ENCODE measurements around the gene MUC12.
"Not testable (repeated sequence)": the region's sequence is repeated elsewhere in the genome, so short reads cannot be mapped to it uniquely, and the experiment has no call there.

MUC12 gene

DNA sequence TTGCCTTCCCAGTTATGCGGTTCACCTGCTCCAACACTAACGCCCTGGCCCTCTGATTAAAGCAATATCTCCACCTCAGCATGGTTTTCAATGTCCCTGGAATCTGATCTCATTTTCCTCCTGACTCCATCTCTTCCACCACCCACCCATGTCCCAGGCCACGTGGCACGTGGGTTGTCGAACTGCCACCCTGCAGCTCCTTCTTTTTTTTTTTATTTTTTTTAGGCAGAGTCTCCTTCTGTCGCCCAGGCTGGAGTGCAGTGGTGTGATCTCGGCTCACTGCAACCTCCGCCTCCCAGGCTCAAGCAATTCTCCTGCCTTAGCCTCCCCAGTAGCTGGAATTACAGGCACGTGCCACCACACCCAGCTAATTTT is 94.8 kb downstream of the MUC12 start:
- not testable (repeated sequence) for DNase-seq (ENCODE audit: low read depth in 2 of 3, low spot score in 2 of 3)

DNA sequence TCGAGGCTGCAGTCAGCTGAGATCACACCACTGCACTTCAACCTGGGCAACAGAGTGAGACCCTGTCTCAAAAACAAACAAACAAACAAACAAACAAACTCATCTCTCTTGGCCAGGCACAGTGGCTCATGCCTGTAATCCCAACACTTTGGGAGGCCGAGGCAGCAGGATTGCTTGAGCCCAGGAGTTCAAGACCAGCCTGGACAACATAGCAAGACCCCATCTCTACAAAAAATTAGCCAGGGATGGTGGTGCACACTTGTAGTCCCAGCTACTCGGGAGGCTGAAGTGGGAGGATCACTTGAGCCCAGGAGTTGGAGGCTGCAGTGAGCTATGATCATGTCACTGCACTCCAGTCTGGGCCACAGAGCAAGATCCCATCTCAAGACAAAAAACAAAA is 95.8 kb downstream of the MUC12 start:
- not testable (repeated sequence) for DNase-seq (ENCODE audit: low read depth in 2 of 3, low spot score in 2 of 3)

DNA sequence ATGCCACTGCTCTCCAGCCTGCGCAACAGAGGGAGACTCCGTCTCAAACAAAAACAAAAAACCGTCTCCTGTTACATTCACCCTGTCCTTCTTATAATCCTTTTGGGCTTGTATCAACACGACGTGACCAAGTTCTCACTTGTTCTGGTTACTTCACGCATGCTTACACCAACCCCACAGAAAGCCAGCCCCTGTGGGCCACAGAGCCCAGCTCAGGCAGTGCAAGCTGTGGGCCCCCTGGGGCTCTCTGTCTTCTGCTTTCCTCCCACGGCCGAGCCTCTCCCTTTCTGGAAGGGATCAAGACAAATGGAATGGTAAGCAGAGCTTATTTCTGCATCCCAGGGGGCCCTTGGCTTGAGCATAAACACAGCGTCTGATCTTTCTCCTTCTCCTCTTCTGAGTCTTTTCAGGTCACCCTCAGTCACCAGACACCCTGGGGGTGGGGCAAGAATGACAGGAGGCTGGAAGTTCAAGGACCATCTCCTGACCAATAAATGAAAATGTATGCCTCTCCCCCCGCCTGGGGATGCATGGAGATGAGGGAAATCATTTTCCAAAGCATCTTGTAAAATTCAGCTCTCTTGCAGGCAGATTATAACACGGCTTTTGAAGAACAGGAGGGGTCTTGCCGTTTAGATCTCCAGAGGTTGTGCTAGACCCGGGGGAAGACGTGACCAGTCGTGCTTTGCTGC is 96.9 kb downstream of the MUC12 start:
- DNase-seq (ENCODE audit: low read depth in 2 of 3, low spot score in 2 of 3) = no peak

DNA sequence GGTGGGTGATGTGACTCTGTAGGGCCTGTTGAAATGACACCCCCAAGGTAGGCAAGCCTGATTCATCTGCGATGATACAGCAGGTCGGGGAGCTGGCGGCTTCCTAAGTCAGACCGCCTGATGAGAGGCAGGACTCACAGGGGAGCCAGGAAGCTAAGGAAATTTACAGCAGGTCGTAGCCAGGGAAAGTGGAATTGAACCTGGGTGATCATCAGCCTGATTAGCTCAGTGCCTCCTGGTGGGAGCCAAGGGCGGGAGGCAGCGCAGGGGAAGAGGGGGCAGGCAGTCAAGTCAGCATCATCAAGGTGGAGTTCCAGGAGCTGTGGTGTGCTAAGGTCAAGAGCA is 97.4 kb downstream of the MUC12 start:
- no peak for DNase-seq (ENCODE audit: low read depth in 2 of 3, low spot score in 2 of 3)

DNA sequence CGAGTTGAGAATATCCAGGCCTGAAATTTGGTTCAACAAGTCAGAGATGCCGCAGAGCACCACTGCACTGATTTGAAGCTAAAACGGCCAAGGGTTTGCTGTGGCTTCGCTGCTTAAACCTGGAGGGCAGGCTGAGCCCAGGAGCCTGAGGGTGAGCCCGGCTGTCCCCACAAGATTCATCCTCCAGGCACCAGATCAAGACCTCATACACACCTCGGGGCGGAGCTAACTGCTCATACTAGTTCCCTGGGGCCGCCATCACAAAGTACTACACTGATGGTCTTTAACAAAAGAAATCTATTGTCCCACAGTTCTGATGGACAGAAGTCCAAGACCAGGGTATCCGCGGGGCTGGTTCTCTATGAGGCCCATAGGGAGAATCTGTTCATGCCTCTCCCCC is 99.0 kb downstream of the MUC12 start:
- DNase-seq (ENCODE audit: low read depth in 2 of 3, low spot score in 2 of 3) = no peak
